Measurements from ENCODE around the gene MKNK1. TPM values are rescaled to one million over a fixed set of nuclear protein-coding genes. Genes with fewer than 3 reads are reported as not detected.

The MKNK1 gene
- total RNA-seq, 1 experiment from 2014 or later: 40.1 TPM

DNA sequence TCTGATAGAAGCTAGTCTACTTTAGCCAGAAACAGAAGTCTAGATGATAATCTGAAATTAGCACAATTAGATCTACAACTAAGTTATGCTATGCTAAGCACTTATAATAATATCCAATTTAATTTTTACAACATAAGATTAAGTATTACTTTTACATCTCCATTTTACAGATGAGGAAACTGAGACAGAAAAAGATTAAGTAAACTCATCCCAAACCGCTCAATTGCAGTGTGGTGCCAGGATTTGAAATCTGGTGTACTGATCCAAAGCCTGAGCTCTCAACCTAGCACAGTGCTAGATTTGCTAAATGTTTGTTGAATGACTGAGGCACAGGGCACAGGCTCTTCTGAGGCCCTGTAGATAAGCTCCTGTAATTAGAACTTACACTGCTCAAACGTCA is 66.4 kb downstream of the MKNK1 start:
- Histone ChIP-seq H3K9me3 (ENCODE audit: control insufficient read depth, insufficient read depth, low read depth, low read length) (no peaks in the 10 kb centered on the region), H3K4me3 (ENCODE audit: low read depth in 2 of 2, low read length in 2 of 2) (no peak overlapping the region), H3K27ac (ENCODE audit: low read length) (no peak overlapping the region), H3K36me3 (ENCODE audit: control insufficient read depth, insufficient read depth, low read length) (no peaks in the 10 kb centered on the region), H3K4me1 (ENCODE audit: control insufficient read depth, insufficient read depth, low read length) (0 out of 2 replicates have a peak, but pooled peaks cover under 1% of the 10 kb centered on the region), H3K27me3 (ENCODE audit: control insufficient read depth, insufficient read depth, low read length) (peaks cover 8% of the 10 kb centered on the region)
- BruUV-seq (replicated peaks): no TSS peak
- TF ChIP-seq, protein P1, sequence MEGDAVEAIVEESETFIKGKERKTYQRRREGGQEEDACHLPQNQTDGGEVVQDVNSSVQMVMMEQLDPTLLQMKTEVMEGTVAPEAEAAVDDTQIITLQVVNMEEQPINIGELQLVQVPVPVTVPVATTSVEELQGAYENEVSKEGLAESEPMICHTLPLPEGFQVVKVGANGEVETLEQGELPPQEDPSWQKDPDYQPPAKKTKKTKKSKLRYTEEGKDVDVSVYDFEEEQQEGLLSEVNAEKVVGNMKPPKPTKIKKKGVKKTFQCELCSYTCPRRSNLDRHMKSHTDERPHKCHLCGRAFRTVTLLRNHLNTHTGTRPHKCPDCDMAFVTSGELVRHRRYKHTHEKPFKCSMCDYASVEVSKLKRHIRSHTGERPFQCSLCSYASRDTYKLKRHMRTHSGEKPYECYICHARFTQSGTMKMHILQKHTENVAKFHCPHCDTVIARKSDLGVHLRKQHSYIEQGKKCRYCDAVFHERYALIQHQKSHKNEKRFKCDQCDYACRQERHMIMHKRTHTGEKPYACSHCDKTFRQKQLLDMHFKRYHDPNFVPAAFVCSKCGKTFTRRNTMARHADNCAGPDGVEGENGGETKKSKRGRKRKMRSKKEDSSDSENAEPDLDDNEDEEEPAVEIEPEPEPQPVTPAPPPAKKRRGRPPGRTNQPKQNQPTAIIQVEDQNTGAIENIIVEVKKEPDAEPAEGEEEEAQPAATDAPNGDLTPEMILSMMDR (IDR thresholded peaks at IDR 0.05): no peak
- TF ChIP-seq, protein P2, sequence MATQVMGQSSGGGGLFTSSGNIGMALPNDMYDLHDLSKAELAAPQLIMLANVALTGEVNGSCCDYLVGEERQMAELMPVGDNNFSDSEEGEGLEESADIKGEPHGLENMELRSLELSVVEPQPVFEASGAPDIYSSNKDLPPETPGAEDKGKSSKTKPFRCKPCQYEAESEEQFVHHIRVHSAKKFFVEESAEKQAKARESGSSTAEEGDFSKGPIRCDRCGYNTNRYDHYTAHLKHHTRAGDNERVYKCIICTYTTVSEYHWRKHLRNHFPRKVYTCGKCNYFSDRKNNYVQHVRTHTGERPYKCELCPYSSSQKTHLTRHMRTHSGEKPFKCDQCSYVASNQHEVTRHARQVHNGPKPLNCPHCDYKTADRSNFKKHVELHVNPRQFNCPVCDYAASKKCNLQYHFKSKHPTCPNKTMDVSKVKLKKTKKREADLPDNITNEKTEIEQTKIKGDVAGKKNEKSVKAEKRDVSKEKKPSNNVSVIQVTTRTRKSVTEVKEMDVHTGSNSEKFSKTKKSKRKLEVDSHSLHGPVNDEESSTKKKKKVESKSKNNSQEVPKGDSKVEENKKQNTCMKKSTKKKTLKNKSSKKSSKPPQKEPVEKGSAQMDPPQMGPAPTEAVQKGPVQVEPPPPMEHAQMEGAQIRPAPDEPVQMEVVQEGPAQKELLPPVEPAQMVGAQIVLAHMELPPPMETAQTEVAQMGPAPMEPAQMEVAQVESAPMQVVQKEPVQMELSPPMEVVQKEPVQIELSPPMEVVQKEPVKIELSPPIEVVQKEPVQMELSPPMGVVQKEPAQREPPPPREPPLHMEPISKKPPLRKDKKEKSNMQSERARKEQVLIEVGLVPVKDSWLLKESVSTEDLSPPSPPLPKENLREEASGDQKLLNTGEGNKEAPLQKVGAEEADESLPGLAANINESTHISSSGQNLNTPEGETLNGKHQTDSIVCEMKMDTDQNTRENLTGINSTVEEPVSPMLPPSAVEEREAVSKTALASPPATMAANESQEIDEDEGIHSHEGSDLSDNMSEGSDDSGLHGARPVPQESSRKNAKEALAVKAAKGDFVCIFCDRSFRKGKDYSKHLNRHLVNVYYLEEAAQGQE (IDR thresholded peaks at IDR 0.05; ENCODE audit: insufficient read depth in 1 of 2, low read depth in 2 of 2, low read length in 1 of 2): no peak
- no peak for TF ChIP-seq SIN3A (IDR thresholded peaks at IDR 0.05; ENCODE audit: borderline replicate concordance, insufficient read depth, low read depth, low read length)
- no peak for TF ChIP-seq TCF7L2 (IDR thresholded peaks at IDR 0.05; ENCODE audit: low read depth, low read length)
- TF ChIP-seq POLR2AphosphoS5 (IDR thresholded peaks at IDR 0.05; ENCODE audit: low read depth, low read length): no peak
- POLR2A ChIA-PET: no interaction called here
- in situ Hi-C loops (cut with HindIII; ENCODE audit: low pct_unique_long_range_greater_than_20kb, low sequenced_read_pairs) (no loop called here), intact Hi-C loops (cut with micrococcal nuclease; ENCODE audit: unreplicated experiment) (loop anchor here (10.0 kb wide), 1 partner anchor 187 kb away; no protein-coding TSS in a partner anchor)
- DNase-seq (ENCODE audit: low read depth, low spot score) (no peak), ATAC-seq (no peak)
- CTCF ChIA-PET: interaction anchor here (1.1 kb wide), 1 partner anchor 131 kb away, joined by 4 read pairs; no protein-coding TSS in a partner anchor

DNA sequence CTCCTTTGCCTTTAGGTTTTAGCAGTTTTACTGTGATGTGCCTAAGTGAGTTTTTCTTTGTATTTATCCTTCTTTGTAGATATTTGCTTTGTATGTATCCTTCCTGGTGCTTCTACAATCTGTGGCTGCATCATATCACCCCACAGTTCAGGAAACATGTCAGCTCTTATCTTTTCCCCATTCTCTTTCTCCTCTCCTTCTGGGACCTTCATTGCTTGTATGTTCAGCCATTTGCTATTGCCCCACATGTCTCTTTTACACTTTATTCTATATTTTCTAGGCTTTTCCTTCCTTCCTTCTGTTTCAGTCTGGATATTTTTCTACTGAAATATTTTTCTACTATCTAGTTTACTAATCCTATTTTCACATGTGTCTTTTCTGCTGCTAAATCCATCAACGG is 67.5 kb downstream of the MKNK1 start:
- Histone ChIP-seq H3K4me1 (ENCODE audit: control insufficient read depth, insufficient read depth, low read length) (0 out of 2 replicates have a peak, but pooled peaks cover 2% of the 10 kb centered on the region), H3K36me3 (ENCODE audit: control insufficient read depth, insufficient read depth, low read length) (no peaks in the 10 kb centered on the region), H3K4me3 (ENCODE audit: low read depth in 2 of 2, low read length in 2 of 2) (no peak overlapping the region), H3K9me3 (ENCODE audit: control insufficient read depth, insufficient read depth, low read depth, low read length) (no peaks in the 10 kb centered on the region), H3K27me3 (ENCODE audit: control insufficient read depth, insufficient read depth, low read length) (peaks cover 8% of the 10 kb centered on the region), H3K27ac (ENCODE audit: low read length) (no peak overlapping the region)
- CTCF ChIA-PET: no interaction called here
- no TSS peak for BruUV-seq (replicated peaks)
- DNase-seq (ENCODE audit: low read depth, low spot score) (no peak), ATAC-seq (no peak)
- POLR2A ChIA-PET: interaction anchor here (0.6 kb wide), 1 partner anchor 111 kb away, joined by 3 read pairs; no protein-coding TSS in a partner anchor
- in situ Hi-C loops (cut with HindIII; ENCODE audit: low pct_unique_long_range_greater_than_20kb, low sequenced_read_pairs): no loop called here
- intact Hi-C loops (cut with micrococcal nuclease; ENCODE audit: unreplicated experiment): loop anchor here (10.0 kb wide), 1 partner anchor 188 kb away; no protein-coding TSS in a partner anchor
- TF ChIP-seq, protein P1 (IDR thresholded peaks at IDR 0.05): no peak
- no peak for TF ChIP-seq POLR2AphosphoS5 (IDR thresholded peaks at IDR 0.05; ENCODE audit: low read depth, low read length)
- TF ChIP-seq SIN3A (IDR thresholded peaks at IDR 0.05; ENCODE audit: borderline replicate concordance, insufficient read depth, low read depth, low read length): no peak
- TF ChIP-seq, protein P2 (IDR thresholded peaks at IDR 0.05; ENCODE audit: insufficient read depth in 1 of 2, low read depth in 2 of 2, low read length in 1 of 2): no peak
- TF ChIP-seq TCF7L2 (IDR thresholded peaks at IDR 0.05; ENCODE audit: low read depth, low read length): no peak
